GM21360 (cell line): ENCODE data around the gene CRTC1.

ENCODE experiments used
- ATAC-seq: cut with Tn5 transposase; IDR thresholded peaks from one replicate; pipeline ENCODE4 v1.9.1; 2021; ENCODE audit warnings: mild to moderate bottlenecking, moderate library complexity; ENCODE audit not compliant: unreplicated experiment

CRTC1 gene

DNA sequence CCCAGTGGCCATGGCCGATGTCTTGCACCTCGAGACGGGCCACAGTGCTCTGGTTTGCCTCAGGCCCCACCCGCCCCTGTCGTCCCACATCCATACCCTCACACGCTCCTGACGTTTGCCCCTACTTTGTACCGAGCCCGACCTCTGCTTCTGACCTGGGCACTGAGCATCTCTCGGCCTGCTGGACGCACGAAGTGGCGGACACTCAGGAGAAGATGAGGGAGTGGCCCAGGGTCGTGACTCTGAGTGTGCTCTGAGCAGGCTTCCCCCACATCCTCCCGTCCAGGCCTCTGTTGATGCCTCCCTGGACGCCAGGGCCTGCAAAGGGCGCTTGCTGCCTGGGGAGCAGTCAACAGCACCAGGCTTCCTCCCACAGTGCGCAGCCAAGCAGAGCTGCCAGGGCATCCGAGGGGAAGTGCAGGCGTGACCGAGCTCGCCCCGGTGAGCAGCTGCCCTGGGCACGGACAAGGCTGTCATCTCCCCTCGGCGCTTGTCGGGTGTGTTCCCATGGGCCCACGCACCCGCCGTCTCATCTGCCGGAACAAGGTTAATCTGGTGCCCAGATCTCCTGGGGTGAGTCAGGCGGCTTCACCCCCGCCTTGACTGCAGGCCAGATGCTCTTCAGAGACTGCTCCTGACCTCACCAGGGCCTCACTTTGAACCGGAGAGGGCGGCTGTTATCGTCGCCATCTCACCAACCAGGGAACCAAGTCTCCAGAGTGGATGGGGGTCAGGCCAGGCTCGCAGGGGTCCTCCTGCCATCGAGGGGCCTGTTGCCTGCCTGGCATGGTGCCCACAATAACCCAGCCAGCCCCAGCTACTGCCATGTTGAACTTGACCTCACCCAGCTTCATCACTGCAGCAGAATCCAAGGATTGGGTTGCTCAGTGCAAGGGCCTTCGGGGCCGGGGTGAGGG is 80.5 kb downstream of the CRTC1 start:
- no peak for ATAC-seq

DNA sequence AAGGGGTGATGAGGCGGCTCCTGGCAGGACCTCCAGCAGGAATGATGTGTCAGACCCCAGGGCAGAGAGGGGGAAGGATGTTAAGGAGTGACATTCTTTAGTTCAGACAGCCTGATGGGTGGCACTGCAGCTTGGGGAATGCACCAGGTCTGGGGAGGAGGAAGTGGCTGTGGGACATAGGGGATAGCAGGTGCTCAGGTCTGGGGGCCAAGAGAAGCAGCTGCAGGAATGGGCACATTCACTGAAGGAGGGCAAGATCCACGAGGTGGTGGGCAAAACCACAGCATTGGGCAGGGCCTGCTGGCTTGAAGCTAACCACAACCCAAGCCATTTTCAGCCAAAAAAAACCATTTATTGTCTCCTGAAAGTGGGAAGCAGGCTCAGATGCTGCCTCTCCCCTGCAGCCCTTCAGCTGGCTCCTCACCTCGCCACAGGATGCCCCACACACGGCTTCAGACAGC is 81.1 kb downstream of the CRTC1 start:
- no peak for ATAC-seq

DNA sequence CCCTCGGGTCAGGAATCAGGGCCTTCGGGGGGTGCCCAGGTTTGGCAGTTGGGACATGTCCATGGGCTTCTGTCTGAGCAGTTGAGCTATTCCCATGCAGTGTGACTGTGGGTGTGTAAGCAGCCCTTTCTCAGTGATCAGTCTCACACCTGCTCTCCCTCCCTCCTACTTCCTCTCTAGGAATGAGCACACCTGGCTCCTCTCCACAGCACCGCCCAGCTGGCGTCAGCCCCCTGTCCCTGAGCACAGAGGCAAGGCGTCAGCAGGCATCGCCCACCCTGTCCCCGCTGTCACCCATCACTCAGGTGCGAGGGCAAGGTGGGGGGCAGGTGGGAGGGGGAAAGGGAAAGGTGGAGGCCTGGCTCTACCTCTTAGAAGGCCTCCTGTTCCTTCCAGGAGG is 81.7 kb downstream of the CRTC1 start:
- no peak for ATAC-seq

DNA sequence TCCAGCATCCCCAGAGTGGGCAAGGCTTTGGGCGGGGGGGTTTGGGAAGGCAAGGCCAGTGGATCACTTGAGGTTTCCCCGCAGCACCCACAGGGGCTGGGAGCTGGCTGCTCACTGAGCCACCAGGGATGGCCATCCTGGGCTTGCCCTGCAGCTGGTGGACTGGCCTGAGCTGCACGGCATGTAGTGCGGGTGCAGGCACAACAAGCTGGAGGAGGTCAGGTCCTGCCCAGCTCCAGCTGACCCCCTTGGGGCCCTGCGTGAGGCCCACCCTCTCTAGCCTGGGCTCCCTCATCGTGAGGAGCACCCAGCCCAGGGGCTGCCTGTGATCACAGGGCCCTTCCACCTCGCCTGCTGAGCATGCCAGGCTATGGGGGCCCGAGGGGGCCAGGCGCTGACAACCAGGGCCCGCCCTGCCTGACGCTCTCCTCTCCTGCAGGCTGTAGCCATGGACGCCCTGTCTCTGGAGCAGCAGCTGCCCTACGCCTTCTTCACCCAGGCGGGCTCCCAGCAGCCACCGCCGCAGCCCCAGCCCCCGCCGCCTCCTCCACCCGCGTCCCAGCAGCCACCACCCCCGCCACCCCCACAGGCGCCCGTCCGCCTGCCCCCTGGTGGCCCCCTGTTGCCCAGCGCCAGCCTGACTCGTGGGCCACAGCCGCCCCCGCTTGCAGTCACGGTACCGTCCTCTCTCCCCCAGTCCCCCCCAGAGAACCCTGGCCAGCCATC is 84.7 kb downstream of the CRTC1 start:
- ATAC-seq = no peak

DNA sequence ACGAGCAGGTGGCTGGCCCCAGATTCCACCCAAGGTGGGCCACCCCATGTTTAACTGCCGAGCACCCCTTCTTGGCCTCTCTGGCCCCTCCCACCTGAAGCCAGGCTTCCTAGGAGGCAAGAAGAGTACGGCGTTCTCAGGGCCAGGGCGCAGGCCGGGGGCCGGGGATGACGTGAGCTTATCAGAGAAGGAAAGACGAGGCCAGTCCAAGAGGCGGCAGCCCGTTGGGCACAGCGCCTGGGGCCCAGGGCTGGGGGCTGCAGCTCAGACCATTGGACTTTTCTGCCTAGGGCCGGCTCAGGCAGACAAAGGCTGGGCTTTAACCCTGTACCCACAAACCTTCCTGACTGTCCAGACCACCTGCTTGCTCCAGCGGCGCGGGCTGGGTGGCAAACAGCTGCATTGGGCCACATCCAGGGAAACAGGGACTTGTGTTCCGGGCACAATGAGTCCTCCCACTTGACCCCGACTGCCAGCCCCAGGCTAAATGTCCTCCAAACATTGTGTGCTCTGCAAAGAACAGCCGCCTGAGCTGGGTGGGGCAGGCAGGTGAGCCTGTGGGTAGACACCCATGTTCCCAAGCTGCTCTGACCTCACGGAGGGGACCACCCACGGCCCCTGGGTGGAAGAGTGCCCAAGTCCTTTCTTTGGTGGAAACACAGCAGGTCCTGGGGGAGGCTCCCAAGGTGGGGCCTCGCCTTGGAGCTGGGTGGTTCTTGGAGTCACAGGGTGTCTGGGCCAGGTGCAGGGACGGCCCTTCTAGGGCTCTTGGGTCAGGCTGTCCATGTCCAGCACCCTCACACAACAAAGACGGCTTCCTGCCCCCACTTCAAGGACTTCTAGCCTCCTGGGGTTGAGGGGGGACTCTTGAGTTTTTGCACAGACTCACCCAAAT is 85.8 kb downstream of the CRTC1 start:
- no peak for ATAC-seq

DNA sequence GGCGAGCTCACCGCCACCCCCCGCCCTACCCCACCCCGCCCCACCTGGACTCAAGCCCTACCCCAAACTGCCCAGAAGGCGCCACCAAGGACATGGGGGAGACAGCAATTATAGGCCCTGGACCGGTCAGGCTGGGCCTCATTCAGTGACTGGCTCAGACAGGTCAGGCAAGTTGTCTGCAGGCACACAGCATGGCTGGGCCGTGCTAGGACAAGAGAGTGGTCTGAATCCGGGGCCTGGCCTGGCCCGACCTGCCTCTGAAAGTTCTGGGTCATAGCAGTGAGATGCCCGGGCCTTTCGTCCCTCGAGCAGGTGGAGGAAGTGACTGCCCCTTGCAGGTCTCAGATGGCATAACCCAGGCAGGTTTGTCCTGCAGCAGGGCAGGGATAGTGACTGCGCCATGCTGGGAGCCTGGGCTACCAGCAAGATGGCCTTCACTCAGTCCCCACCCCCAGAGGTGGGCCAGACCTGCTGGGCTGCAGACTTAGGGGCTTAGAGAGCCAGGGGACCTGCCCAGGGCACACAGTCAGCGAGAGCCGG is 86.6 kb downstream of the CRTC1 start:
- ATAC-seq = no peak

DNA sequence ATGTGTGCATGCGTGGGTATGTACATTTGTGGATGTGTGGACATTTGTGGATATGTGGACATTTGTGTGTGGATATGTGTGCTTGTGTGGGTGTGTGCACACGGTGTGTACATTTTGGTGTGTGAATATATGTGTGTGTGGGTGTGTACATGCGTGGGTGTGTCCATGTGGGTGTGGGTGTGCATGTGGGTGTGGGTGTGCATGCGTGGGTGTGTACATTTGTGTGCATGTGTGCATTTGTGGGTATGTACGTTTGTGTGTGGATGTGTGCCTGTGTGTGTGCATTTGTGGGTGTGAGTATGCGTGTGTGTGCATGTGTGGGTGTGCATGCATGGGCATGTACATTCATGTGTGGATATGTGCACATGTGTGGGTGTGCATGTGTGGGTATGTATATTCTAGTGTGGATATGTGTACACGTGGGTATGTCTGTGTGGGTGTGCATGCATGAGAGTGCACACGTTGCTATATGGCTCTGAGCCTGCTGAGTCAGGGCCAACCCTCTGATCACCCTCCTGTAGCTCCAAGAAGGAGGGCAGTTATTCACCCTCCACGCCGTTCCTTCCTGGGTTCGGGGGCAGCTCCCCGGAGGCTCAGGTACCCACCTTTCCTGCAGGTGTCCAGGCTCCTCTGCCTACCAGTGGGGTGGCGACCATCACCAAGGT is 87.3 kb downstream of the CRTC1 start:
- ATAC-seq = no peak

DNA sequence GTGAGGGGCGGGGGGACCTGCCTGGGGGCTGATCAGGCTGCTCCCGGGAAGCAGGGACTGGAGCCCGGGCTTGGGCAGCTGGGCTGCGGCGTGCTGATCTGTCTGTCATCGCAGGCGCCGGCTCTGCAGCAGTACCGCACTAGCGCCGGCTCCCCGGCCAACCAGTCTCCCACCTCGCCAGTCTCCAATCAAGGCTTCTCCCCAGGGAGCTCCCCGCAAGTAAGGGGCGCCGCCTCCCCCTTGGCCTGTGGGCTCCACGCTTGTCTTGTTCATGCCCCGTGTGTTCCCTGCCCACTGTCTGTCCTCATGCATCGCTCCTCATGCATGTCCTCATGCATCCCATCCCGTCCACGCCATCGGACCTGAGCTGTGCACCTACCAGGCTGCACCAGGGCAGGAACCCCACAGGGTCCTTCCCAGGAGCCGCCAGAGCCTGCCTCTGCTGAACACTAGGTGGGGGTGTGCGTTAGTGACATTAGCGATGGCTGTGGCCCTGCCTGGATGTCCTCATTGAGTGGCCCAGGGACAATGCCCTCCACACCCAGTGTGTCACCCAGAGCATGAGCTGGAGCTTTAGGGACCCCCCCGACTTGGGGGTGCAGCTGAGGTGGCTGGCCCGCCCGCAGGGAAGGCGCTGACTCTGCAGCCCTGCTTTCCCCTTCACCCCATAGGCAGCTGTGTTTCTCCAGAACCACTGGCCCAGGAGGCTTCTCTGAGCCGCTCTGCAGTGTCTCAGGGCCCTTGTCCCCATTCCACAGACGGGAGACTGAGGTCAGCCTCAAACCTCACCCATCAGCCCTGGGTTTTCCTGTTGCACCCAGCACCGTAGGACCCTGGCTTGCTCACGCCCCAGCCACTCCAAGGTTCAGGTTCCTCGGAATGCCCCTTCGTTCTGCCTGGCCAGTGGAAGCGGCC is 88.1 kb downstream of the CRTC1 start:
- no peak for ATAC-seq

DNA sequence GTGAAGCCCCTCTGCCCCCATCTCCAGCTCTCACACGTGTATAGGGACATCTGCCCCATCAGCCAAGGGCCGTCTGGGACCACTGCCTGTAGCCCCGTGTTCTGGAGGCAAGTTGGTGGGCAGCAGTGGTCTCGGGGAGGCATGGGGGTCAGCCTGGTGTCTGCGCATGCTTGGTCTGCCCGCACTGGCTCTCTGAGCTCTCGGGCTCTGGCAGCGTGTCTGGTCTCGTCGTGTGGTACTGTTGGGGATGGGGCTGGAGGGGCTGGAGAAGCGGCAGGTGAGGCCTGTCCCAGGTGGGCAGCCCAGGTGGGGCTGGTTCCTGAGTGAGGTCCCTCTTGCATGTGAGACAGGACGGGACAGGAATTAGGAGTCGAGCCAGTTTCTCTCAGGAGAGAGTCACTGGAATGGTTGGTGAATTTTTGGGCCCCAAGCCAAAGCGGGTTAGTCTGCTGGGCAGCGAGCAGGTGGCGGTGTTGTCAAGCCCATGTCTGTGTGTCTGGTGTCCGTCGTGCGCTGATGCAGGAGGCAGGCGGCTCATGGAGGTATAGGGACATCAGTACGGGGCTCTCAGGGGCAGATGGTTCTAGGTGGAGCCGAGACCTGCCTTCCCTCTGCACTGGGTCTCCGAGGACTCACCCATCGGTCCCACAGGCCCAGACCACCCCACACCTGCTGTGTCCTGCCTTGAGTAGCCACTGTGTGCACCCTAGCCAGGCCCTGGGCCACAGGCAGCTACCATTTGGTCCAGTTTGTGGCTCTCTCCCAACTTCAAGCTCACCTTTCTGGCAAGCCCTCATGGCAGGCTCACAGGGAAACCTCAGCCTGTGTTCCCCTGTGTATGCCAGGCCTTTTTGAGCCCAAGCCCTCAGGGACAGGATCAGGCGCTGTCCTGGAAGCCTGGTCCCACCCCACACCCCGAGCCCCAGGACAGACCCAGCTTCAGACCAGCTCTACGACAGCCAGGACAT is 89.4 kb downstream of the CRTC1 start:
- no peak for ATAC-seq

DNA sequence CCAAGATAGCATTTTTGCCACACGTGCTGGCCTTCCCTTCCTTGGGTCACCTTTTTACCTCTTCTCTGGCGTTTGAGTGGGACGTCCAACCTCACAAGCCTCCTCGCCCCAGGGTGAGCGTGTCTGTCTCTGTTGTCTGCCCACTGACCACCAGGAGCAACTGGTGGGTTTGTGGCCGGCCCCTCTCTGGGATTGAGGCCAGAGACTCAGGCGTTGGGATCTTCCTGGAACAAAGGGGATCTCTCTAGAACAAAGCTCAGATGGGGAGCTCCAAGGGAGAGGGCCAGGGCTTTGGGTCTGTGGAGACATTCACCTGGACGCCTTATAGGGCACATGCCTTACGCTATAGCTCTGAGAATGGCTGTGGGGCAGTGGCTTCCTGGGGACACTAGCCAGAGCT is 90.2 kb downstream of the CRTC1 start:
- no peak for ATAC-seq

DNA sequence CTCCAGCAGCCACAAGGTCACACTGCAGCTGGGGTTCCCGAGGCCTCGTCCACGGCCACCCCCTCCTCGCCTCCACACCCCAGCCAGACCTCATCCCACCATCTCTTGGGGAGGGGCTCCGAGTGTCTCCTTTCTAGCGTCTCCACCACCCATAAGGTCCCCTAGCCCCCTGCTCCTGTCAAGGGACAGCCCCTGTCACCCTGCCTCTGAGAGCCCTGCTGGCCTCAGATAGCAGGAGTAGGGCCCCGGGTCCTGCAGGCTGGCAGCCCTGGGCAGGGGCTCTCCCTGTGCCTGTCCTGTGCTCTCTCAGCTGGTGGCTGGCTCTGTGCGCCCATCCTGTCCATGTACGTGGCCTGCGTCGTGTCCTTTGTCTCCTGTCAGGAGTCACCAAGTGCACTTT is 90.6 kb downstream of the CRTC1 start:
- ATAC-seq = no peak

DNA sequence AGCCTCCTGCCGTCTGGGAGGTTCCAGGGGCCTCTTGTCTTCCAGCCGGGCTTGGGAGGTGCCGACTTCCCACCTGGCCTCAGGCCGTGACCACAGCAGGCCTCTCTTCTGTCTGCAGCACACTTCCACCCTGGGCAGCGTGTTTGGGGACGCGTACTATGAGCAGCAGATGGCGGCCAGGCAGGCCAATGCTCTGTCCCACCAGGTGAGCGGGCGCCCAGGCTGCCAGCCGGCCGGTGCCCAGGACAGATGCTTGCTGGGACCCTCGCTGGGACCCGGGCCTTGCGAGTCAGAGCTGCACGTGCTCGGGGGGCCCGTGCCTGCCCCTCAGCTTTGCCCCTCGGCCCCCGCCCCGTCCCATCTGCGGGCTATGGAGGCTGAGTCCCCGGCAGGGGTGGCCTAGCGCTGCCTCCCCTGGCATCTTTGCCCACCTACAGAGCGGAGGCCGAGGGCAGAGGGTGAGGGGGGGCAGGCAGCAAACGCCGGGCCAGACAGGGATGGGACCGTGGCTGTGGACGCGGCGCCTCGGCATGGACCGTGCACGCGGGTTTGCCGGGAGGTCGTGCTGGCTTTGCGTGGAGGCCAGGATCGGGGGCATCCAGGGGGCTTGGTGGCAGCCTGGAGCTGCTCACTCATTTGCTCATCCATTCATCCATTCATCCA is 91.4 kb downstream of the CRTC1 start:
- ATAC-seq = no peak

DNA sequence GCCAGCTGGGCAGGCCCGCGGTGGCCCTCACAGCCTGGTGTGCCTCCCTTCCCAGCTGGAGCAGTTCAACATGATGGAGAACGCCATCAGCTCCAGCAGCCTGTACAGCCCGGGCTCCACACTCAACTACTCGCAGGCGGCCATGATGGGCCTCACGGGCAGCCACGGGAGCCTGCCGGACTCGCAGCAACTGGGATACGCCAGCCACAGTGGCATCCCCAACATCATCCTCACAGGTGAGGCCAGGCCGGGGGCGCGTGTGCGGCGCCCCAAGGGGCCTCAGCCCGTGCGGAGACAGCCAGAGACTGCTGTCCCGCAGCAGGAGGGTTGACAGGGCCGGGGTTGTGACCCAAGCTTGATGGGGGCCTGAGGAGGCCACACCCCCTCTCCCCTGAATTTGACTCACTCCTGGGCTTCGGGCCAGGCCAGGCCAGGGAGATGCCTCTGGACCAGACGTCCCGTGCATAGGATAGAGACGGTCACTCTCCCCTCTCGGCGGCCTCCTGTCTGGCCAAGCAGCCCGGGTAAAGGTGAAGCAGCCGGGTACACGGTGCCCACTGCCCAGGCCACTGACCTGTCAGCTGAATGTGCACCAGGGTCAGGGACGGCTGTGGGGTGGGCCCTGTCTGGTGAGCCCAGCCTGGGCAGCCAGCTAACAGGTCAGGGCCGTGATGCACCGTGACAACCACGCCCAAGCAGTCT is 92.3 kb downstream of the CRTC1 start:
- no peak for ATAC-seq

DNA sequence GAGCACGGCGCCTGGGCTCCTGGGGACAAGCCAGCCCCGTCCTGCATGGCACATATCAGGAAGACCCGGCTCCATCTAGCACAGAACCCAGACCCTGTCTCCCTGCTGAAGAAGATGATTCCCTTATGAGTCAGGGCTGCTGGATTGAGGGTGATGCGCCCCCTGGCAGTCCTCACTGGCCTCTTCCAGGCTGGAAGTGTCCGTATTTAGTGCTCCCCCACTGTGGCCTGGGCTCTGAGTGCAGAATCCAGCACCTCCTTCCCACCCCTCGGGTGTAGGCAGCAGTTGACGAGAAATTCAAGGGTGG is 92.8 kb downstream of the CRTC1 start:
- ATAC-seq = no peak

DNA sequence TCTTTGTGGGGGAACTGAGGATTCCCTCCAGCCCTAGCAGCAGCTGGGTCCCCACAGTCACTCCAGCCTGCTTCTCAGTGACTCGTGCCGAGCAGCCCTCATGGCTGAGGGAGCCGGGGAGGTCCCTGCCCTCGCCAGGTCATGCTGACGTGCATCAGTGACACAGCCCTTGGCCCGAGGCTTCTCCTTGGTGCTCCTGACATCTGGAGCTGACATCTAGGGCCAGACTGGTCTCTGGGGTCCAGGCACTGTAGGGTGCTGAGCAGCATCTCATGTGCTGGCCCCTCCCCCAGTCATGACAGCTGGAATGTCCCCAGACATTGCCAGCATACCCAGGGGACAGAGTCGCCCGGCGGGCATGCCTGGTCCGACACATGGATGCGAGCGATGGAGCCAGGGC is 93.3 kb downstream of the CRTC1 start:
- ATAC-seq = no peak

DNA sequence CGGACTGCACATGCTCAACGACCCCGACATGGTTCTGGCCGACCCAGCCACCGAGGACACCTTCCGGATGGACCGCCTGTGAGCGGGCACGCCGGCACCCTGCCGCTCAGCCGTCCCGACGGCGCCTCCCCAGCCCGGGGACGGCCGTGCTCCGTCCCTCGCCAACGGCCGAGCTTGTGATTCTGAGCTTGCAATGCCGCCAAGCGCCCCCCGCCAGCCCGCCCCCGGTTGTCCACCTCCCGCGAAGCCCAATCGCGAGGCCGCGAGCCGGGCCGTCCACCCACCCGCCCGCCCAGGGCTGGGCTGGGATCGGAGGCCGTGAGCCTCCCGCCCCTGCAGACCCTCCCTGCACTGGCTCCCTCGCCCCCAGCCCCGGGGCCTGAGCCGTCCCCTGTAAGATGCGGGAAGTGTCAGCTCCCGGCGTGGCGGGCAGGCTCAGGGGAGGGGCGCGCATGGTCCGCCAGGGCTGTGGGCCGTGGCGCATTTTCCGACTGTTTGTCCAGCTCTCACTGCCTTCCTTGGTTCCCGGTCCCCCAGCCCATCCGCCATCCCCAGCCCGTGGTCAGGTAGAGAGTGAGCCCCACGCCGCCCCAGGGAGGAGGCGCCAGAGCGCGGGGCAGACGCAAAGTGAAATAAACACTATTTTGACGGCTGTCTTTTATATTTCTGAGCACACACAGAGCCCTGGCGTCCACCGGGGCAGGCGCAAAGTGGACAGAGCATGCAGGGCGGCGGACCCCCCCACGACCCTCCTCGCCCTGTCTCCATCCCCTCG is 94.0 kb downstream of the CRTC1 start:
- no peak for ATAC-seq

DNA sequence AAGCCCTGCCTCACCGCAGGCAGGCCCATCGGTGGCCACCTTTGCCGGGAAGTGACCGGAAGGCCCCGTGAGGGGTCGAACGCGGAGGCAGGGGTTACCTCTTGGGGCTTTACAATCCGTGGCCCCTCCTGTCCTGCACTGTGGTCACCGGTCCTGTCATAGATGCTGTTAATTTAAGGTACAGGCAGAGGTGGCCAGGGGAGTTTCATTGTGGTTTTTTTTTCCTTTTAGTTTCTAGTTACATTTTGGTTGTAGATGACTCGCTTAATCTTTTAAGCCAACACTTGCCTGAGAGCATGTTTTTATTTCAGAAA is 94.6 kb downstream of the CRTC1 start:
- no peak for ATAC-seq
